Stimulated activated CD8-positive, alpha-beta memory T cell treated with anti-CD3 and anti-CD28 coated beads, Interleukin-12 subunit alpha, Interleukin-12 subunit beta, amount 100 ng/mL, for 24 hours (primary cell): ENCODE measurements around the gene EHF.

Experiments used
- DNase-seq: peaks from one replicate; pipeline ENCODE4 v3.0.0-alpha.2; 2020; ENCODE audit errors: extremely low read depth

EHF gene

DNA sequence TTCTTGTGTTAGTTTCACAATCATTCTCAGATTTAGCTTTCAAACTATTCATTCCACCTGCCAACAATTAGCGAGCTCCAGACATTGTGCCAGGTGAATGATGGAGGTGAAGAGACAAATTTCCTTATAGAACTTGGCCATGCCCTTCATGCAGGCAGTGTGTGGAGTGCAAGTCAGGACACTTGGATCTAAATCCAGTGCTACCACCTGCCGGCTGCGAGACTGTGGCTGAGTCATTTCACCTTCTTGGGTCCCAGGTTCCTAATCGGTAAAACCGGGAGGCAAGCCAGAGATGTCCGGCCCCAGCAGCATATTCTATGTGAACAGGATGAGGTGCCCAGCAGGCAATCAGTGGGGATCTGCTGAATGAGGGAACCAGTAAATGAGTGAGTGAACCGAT, 18.6 kb upstream of the EHF start:
- no peak for DNase-seq

DNA sequence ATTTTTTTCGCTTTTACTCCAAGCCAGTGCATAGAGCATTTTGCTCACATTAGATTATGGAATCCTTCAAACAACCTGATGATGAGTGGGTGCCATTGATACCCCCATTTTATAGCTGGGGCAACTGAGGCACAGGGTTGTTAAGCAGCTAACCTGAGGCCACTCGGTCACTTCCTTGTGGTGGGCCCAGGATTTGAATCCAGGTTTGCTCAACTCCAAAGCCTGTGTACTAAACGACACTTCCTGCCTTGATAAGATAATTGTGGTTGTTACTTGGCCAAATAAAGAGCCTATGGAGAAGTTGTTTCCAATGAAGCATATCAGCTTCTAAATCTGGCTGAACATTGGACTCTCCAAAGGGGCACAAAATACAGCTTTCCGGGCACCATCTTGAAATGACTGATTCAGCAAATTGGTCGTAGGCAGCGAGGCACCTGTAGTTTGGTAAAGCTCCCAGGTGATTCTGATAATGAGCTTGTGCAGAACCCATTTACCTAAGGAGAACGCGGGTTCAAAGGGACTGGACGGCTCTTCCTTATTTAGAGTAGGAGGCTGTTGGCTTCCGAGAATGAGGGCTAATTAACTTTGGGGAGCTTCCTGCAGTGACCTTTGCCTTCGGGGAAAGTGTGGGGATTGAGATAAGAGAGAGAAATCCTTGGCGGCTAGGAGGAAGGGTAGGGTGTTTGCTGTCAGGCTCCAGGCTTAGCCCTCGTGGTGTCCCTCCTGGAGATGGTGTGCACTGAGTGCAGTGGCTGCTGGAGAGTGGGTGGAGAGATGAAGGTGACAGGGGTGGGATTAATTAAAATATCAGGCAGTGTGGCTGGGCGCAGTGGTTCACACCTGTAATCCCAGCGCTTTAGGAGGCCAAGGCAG, 17.5 kb upstream of the EHF start:
- DNase-seq, result no peak

DNA sequence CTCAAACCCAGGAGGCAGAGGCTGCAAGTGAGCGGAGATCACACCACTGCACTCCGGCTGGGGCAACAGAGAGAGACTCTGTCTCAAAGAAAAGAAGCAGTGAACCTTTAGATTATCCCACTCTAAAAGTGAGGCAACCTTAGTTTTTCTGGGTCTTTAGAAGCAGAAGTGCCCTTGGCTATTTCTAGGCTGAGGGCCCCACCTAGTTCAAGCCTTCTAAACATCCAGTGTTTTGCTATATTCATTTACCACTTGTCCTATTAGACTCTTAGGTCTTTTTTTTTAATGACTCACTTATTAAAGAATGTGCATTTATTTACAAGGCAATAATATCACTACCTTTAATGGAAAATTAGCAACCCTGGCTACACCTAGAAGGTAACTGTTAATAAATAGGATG, 16.7 kb upstream of the EHF start:
- DNase-seq, result no peak

DNA sequence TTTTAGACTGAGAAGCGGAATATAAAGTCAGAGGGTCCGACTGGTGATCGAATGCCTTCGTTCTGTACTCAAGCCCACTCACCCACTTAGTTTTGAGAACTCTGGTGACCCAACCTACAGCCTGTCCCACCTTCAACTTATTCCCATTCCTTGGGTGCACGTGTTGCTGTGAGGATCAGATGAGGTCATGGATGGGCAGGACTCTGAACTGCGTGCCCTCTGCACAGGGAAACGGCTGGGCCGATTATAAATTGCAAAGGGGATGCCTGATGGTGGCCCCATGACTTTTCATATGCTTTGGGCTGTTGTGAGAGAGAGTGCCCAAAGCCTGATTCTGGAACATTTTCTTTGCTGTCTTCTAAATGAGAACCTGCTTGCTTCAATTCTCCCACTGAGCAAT, 16.0 kb upstream of the EHF start:
- DNase-seq, result no peak

DNA sequence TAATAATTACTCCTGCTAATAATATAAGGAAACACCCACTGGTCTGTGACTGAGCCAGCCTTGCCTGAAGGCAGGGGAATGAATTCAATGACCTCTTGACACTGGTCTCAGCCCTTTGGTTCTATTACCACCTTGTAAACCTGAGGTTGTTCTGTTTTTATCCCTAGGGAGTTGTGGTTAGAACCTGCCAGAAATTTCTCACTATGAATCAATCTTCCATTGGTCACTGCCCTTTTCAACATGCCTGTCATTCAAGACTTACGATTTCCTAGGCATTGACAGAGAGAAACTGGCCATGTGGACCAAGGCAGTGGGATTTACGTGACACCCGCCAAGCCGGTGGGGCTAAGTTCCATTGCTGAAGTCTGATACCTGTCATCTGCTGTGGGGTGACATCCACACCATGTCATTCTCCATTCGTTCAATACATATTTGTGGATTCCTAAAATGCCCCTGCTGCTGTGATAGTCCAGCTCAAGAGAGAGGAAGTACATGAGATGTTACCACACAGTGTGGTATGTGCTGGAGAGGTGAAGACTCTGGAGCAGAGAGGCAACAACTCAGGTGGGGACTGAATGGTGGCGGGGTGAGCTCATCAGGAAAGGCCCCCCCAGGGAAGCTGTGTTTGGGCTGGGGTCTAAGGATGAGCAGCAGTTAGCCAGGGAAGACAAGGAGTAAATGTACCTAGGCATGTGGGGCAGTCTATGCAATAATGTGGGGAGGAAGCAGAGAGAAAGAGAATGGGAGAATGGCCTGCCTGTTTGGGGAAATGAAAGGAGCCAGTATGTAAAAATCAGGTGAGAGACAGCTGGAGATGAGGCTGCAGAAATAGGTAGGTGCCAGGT, 15.2 kb upstream of the EHF start:
- no peak for DNase-seq

DNA sequence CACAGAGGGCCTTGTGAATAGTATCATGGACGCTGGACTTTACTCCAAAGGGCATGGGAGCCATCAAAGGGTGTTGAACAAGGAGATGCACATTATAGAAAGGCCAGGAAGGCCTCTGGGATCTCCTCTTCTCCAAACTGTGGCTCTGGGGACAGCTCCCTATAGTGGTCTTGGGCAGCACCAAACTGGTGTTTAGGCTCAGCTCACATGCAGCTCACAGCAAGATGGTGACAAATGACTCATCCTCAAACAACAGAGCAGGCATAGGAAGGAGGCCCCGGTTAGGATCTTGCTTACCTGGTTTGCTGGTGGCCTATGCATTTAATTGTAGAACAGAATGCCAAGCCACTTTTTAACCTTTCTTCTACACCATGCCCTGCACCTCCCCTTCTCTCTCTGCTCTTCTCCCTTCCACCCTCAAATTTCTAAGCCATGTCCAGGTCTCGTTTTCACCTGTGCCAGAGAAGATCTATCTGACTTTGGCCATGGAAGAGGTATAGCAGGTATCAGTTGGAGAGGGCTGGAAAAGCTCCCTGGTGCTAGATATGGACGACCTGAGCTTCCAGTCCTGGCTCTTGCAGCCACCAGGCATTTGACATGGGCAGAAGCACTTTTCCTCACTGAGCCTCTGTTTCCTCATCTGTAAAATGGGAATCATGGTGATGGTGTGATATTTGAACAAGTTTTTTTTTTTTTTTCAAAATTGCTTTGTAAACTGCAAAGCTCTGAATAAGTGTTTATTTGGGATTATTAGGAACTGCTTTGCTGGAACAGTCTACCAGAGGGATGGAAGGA, 14.4 kb upstream of the EHF start:
- no peak for DNase-seq

DNA sequence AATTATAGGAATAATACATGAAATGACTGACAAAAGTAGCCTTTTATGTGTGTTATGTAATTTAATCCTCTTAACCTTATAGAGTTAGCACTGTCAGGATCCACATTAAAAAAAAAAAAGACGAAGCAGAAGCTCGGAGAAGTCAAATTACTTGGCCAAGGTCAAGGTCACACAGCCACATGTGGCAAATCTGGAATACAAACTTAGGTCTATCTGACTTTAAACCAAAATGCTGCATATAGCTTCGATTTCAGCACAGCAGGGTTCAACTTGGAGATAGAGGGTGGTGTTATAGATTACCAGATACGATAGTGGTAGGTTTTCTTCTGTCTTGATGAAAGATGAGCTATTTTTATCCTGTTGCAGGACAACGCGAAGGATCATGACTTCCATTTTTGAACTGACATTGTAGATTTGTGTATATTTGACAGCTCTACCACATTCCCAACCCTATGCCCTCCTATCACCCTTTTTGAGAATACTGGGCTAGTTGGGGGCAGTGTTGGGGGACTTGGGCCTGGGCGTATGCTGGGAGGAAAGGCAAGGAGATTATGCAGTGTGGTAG, 11.6 kb upstream of the EHF start:
- DNase-seq, result no peak

DNA sequence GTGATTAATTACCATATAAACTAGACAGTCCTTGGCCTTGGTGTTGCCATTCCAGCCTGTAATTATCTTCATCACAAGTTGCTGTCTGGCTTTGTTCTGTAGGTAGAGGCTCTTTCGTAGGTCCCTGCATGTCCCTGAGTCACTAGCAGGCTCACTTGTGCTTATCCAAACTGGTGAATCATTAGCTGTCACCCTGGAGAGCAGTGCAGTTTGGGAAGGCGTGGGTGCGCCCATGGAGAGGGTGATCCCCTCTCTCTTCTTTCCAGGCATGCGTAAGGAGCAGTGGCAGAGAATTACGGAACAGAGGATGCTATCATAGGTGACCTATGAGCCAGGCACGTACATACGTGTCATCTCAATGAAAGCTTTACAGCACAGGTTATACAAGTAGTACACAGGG, 11.0 kb upstream of the EHF start:
- DNase-seq, result no peak

DNA sequence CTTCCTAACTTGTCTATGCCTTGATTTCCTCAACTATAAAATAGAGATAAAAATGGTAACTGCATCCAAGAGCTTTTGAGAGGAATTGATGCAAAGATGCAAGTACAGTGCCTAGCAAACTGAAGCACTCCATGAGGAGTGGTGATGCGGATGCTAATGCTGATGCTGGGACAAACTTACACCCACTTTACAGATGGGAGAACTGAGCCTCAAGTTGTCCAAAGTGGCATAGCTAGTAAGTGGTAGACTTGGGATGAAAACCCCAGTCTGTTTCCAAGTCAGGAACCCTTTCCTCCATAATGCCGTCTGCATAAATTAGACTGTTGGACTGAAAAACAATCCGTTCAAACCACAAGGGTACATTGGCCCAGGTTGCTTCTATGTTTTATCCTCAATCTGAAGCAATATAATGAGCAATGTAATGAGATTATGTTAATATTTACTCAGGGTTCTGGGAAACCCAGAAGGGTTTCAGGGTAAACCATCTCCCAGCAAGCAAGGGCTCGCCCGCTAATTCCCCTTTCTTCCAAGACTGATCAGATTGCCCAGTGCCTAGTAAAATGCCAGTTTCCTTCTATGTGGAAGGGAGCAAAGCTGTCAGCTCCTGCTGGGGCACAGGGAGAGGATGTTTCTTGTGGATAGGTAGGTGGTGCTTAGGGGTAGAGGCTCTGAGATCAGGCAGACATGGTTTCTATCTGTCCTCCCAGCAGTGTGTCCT, 10.4 kb upstream of the EHF start:
- no peak for DNase-seq

DNA sequence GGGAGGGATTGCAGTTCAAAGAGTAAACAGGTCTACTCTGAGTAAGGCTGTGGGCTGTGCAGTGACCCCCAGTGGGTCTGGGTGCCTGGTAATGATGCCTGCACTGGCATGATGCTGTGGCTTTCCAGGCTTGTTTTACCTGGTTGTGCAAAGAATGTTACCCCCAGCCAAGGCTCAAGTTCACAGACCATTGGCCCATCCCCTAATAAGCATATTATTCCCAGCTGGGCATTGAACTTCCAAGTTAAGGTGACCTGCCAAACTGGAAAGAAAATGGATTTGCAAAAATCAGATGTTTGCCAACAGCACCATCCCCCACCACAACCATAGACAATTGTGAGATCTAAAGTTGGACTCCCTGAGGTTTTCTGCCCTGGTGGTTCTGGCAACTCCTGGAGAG, 7.9 kb upstream of the EHF start:
- DNase-seq, result no peak

DNA sequence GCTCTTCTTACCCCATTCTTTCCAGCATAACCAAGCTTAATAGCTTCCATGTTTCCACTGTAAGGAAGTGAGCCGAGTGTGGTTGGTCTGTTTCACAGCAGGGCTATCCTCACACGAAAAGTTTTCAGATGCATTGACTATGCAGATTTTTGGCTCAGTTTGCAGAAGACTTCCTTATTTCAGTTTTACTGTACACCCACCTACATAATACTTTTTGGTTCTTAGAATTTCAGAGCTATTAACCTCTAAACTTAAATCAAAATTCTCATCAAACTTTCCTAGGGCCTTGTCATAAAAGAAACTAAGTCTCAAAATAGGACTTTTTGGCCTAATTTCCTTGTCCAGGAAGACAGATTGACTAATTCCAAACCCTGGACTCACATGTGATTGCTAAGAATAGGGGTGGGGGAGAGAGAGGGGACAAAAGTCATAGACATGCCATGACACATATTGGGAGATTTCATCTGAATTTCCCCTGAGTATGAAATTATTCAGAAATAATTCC, 7.3 kb upstream of the EHF start:
- no peak for DNase-seq

DNA sequence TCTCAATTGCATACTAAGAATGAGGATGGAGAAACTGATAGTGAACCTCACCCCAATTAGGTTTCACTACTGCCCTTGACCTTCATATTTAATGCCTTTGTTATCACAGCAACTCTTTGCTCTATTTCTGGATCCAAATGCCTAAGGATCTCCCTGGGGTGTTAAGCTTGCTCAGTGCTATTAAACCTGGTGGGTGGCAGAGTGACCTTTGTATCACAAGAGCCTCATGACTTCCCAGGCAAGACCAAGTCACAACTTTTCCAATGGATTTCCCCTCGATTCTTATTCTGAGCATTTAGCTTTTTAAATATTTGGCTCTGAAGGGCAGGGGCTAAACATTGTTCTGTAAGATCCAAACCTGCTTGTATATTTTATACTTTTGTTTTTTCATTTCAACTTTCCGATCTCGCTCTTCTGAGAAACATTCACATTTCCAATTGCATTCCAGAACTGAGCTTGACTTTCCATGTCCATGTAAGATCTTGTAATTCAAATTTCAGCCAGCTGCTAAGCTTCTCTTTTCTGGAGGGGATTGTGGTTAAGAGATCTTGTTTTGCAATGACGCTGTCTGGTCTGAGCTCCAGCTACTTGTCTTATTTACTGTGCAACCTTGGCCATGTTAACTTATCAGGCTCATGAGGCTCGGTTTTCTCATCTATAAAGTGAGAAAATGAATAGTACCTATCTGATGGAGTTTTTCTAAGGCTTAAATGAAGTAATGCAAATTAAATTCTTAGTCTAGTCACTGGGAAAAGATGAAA, 6.4 kb upstream of the EHF start:
- DNase-seq, result no peak

DNA sequence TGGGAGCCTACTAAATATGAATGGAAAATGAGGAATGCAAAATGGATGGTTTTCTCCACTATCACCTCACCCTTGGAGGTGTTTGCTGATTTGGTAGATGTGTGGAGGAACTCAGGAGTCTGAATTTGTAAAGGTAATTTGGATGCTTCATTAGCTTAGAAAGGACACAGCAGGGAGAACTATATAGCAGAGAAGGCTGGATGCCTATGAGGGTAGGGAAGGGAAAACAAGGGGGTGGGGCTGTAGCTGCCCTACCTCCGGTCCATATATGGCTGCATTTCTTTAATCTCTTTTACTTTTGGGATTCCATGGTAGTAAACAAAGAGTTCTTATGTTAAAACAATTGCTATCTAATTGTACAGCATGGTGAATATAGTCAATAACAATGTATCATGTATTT, 4.8 kb upstream of the EHF start:
- no peak for DNase-seq

DNA sequence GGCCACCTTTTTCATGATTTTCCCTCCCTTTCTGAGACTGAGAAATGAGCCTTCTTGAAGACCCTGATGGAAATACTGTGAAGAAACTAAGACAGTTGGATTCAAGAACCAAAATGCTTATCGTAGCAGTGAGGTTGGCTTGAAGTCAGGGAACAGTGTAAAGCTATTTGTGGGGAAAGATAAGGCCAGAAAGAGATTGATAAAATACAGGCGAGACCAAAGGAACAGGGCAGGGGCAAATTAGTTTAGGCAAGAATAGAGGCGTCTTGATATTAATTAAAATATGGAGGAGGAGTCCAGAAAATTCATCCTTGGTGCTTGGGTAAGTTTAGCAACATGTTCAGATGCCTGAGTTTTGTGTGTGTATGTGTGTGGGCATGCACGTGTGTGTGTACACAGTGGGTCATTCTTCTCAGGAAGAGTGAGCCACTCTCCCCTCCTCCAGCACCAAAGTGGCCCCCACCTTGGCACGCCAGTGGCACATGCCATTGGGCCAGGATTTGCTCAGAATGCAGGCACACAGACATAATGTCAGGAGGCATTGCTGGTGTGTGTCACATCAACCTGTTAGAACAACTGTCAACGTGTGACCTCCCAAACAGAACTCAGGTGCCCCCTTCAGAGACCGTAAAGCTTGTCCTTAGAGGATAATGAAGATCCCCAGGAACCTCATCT, 3.9 kb upstream of the EHF start:
- DNase-seq, result no peak

DNA sequence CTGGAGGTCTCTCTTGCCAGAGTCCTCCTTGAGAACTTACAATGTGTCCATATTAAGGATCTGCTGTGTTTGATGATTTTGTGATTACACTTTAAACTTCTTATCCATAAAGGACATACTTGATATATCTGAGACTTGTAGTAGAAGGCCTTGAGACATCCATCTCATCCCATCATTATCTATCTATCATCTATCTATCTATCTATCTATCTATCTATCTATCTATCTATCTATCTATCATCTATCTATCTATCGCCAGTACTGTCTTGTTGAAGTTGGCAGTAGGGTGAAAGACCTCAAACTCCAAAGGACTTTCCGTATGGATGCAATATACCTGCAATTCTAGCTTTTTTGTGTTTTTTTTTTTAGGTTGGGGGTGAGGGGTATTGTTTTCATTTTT, 2.5 kb upstream of the EHF start:
- DNase-seq, result no peak

DNA sequence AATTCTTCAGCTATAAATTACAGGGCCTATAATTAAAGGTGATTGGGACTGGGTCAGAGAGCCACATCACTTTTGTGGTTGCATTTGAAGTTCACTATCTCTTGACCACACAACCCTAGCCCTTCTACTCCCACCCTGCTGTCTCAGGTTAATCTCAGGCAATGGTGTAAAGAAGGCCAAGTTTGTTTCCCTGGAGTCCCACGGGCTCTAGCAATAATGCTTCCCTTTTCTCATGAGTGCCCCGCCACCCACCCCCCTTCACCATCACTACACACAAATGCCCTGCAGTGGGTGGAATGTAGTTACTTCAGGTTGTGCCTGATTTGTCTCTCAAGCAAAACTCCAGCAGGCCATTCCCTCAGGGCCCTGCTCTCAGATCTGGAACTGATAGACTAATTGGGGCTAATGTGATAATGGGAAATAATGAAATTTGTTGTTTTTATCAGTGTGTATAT, 1.8 kb upstream of the EHF start:
- DNase-seq, result no peak

DNA sequence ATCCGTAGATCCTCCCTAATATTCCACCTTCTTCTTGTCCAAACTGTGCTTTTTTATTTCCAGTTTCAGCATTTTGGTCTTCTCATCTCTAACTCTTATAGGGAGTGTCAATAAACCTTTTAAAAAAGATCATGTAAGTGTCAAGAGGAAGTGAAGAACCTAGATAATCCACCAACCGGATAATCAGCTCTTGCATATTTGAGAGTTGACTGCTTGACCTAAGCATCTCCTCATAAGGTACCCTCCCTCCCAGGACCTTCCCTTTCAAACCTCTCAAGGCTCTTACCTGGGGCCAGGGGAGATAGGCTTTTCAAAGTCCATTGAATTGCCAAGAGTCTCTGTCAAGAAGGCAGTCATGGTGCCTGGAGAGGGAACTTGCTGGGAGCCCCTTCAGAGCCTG, 691 bp upstream of the EHF start:
- no peak for DNase-seq

DNA sequence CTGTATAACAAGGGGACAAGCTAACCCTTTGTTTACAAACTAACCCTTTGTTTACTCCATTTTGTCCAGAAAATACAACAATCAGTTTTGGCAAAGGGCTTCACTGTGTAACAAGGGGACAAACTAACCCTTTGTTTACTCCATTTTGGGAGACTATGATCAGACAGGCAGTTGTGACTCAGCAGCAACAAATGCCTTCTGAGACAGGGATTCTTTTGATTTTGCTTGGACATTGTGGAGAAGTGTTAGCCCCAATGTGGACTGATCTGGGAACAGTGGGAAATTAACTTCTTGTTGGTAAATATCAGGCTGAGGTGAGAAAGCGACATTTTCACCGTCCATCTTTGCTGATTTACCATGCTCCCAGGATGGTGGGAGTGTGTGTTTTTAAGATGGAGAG, 983 bp downstream of the EHF start:
- DNase-seq, result no peak

DNA sequence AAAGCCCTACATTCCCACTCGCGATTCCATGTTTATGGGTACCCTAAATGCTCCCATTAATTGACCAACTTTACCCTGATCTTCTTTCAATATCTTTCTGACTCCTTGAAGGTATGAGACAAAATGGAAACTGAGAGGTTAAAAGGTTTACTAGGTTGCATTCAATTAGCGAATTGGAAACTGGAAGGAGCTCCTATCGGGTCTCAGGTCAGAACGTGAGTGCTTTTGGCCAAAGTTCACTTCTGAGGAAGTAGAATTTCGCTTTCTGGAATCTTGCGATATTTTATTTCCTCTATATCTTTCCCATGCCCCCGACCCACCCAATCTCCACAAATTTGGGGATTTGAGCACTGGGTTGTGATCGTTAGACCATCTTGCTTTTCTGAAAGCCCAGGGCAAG, 2.6 kb downstream of the EHF start:
- no peak for DNase-seq

DNA sequence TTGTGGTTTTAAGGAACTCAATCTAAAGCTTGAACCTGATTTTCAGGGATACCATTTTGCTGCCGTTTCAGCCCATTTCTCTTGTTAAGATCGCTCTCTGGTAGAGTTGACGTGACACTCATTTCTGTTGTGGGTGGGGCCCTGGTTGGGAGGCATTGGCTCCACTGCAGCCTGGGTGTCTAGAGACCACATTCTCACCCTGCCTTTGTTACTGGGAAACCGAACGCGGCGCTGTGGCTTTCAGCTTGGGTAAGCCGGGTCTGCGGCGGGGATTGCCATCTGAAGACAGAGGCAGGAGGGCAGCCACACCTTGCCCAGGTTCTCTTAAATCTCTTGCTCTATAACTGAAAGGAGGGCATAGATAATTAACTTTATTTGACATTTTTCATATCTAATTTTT, 3.2 kb downstream of the EHF start:
- DNase-seq, result no peak
